ENCODE measurements around the gene DYSF. TPM values are rescaled to one million over a fixed set of nuclear protein-coding genes. Genes with fewer than 3 reads are reported as not detected.

Gene DYSF
- total RNA-seq, 1 experiment from 2014 or later: 3.8 TPM

GRCh38 chr2:71614976-71615766 is 161.8 kb downstream of the DYSF start:
- peak; percentile 97 for DNase-seq (ENCODE audit: low spot score)
- in situ Hi-C loops (cut with HindIII; ENCODE audit: low sequenced_read_pairs): no loop called here

- DNase-seq (ENCODE audit: low spot score): no peak
- in situ Hi-C loops (cut with HindIII; ENCODE audit: low sequenced_read_pairs): no loop called here
Measured at GRCh38 chr2:71615767-71616730, 162.7 kb downstream of the DYSF start.

GRCh38 chr2:71617266-71617665 is 163.9 kb downstream of the DYSF start:
- in situ Hi-C loops (cut with HindIII; ENCODE audit: low sequenced_read_pairs): no loop called here
- no peak for DNase-seq (ENCODE audit: low spot score)

GRCh38 chr2:71618327-71619113 is 165.2 kb downstream of the DYSF start:
- in situ Hi-C loops (cut with HindIII; ENCODE audit: low sequenced_read_pairs): no loop called here
- no peak for DNase-seq (ENCODE audit: low spot score)

GRCh38 chr2:71619230-71619741 is 165.9 kb downstream of the DYSF start:
- DNase-seq (ENCODE audit: low spot score): no peak
- in situ Hi-C loops (cut with HindIII; ENCODE audit: low sequenced_read_pairs): no loop called here

DNA sequence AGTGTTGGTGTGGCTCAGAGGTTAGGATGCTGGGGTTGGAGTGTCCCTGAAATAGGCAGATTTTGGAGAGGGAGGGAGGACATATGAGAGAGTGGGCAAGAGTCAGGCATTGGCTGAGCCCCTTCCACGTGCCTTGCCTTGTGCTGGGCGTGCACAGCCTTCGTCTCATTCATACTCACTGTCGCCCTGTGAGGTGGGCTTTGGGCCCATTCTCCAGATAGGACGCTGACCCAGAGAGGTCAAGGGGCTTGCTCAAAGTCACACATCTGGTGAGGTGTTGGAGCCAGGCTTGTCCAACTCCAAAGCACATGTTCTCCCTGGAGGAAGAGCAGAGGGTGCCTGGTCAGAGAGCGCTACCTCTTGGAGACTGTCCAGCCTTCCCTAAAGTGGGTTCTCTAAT is 166.8 kb downstream of the DYSF start:
- in situ Hi-C loops (cut with HindIII; ENCODE audit: low sequenced_read_pairs): no loop called here
- DNase-seq (ENCODE audit: low spot score): no peak

DNA sequence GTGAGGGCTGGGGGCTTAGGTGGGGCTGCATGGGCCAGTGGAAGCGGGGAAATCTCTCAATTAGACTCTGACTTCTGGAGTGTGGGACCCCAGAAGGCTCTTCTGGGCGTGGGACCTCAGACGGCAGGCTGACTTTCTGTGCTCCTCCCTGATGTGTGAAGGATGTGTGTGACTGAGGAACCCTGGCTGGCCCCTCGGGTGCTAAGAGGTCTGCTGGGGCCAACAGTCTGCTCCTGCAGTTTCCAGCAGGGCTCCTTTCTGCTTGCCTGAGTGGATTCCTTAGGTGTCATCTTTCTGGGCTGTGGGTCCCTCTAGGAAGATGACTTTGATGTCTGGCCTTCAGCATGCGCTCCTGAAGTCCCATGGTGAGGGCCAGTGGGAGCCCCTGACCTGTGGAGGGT is 167.5 kb downstream of the DYSF start:
- in situ Hi-C loops (cut with HindIII; ENCODE audit: low sequenced_read_pairs): no loop called here
- no peak for DNase-seq (ENCODE audit: low spot score)

GRCh38 chr2:71629273-71629672 is 175.9 kb downstream of the DYSF start:
- DNase-seq (ENCODE audit: low spot score): no peak
- in situ Hi-C loops (cut with HindIII; ENCODE audit: low sequenced_read_pairs): no loop called here

- DNase-seq (ENCODE audit: low spot score): no peak
- in situ Hi-C loops (cut with HindIII; ENCODE audit: low sequenced_read_pairs): no loop called here
Measured at GRCh38 chr2:71629771-71630453, 176.6 kb downstream of the DYSF start.

DNA sequence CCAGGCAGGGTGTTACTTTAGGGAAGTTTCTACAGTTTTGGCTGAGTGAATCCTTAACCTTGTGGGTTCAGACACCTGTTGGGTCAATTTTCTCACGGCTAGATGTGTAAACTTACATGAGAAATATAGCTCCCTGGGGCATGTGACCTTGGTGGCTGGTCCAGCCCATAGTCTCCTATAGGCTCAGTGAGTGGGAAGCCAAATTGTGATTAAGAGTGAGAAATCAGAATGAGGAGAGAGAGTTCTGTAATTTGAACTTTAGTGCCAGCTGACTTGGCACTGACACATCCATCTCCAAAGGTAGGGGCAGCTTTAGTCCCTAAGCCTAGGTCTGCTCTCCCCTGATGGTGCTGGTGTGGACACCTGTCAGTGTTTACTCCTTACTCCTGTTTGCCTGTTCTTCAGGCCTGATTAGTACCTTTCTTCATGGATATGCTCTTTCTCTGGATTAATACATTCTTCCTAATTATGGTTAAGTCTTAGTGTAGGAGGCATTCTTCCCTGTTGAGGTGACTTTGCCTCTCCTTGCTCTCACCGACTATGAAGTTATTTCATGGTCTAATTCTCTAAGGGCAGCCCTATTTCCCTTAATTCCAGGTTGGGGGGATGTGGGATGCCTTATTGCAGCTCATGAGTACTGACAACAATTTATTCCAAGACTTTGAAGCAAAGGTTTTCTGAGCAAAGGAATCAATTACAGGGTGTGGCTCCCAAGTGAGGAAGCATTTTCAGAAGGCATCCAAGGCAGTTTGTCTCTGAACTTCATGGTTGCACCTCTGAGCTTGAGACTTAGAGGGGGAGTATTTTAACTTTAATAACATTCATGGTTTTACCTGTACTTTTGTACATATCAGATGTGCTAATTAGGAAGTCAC is 177.3 kb downstream of the DYSF start:
- no peak for DNase-seq (ENCODE audit: low spot score)
- in situ Hi-C loops (cut with HindIII; ENCODE audit: low sequenced_read_pairs): no loop called here

DNA sequence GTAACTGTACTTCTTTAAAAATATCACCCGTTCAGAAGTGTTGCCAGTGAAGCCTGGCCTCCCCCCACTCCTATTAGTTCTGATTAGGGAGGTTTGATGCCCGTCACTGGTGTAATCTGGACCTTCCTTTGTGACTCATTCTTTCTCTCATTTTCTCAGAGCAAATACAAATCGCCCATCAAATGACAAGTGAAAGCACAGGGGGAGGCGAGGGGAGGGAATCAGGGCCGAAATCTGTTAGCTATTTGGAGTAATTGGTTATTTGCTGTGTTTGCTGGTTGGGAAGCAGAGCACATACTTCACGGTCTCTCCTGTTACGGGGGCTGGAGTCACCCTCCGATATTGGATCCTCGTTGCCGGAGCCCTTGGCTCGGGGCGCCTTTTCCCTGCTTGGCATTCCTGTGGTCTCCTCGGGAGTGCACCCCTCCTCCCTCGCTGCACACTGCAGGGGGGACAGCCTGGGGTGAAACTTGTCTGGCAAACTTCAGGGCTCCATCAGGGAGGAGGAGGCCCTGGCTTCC is 178.1 kb downstream of the DYSF start:
- in situ Hi-C loops (cut with HindIII; ENCODE audit: low sequenced_read_pairs): no loop called here
- DNase-seq (ENCODE audit: low spot score): no peak

DNA sequence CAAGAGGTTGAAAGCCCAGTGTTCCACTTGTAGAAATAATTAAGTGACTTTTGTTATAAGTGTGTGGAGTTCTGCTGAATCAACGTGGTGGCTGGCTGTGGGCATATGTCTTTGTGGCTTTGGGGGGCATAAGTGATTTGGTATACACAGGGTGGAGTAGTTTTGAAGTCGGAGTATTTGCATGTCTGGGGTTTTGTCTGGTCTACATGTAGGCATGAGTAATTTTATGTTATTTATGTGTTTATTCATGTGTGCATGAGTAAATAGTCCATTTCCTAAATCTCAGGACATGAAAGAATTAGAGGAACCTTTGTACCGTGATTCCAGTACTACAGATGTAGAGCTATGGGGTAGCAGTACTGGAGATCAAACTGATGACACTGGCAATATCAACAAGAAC is 179.7 kb downstream of the DYSF start:
- no peak for DNase-seq (ENCODE audit: low spot score)
- in situ Hi-C loops (cut with HindIII; ENCODE audit: low sequenced_read_pairs): no loop called here

GRCh38 chr2:71634567-71634966 is 181.2 kb downstream of the DYSF start:
- DNase-seq (ENCODE audit: low spot score): no peak
- in situ Hi-C loops (cut with HindIII; ENCODE audit: low sequenced_read_pairs): no loop called here

DNA sequence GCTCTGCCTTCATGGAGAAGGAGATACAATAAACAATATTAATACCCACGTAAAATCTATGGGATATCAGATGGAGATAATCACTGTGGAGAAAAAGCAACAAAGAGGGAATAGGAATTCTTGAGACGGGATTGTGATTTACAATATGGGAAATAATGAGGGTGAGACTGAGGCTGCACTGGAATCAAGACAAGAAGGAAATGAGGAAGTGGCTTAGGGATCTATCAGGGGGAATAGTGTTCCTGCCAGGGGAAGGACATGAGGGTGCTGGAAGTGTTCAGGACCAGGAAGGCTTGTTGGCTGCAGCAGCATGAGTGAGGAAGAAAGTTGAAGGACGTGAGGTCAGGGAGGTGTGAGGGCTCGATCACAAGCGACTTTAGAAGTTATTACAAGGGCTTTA is 182.4 kb downstream of the DYSF start:
- in situ Hi-C loops (cut with HindIII; ENCODE audit: low sequenced_read_pairs): no loop called here
- no peak for DNase-seq (ENCODE audit: low spot score)

DNA sequence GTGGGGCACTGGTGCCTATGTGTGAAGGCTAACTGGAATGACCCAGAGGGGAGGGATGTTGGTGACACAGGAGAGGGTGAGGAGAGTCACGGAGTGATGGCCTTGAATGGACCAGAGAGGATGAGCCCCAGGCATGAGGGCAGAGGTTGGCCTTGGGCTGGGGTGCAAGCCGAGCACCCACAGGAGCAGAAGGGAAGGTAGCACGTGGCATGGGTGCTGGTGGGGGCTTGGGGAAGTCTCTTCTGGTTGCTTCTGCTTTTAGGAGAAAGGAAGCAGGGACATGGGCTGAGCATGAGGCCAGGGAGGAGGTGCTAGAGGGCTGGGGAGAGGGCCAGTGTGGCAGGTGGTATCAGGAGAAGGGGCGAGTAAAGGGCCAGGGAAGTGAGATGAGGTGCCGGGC is 183.8 kb downstream of the DYSF start:
- in situ Hi-C loops (cut with HindIII; ENCODE audit: low sequenced_read_pairs): no loop called here

DNA sequence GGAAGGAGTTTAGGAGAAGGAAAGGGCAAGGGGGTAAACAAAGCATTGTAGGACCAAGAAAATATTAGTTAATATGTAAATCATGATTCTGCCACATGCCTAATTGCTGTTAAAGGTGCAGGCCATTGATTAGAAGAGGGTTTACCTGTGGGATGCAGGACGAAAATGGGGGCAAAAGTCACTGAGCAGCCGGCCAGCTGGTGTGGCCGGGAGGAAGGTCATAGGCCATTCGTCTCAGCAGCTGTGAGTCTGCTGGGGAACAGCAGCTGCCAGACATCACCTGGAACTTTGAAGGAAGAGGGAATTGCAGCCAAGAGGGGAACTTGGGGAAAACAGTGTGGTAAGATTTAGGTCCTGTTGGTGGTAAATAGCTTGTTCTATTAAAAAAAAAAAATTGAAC is 184.4 kb downstream of the DYSF start:
- DNase-seq (ENCODE audit: low spot score): no peak
- in situ Hi-C loops (cut with HindIII; ENCODE audit: low sequenced_read_pairs): no loop called here

More for the DNA sequence above, 183.8 kb downstream of the DYSF start:
- no peak for DNase-seq (ENCODE audit: low spot score)

GRCh38 chr2:71639735-71640134 is 186.4 kb downstream of the DYSF start:
- in situ Hi-C loops (cut with HindIII; ENCODE audit: low sequenced_read_pairs): no loop called here
- DNase-seq (ENCODE audit: low spot score): no peak

- in situ Hi-C loops (cut with HindIII; ENCODE audit: low sequenced_read_pairs): no loop called here
- peak; percentile 19 for DNase-seq (ENCODE audit: low spot score)
Measured at GRCh38 chr2:71640489-71640888, 187.1 kb downstream of the DYSF start.

Measured in G401 (cell line).